K562 (cell line): ENCODE results near the gene GCN1. TPM values are rescaled to one million over a fixed set of nuclear protein-coding genes. Genes with fewer than 3 reads are reported as not detected.

Experiments
- MEIS2 ChIP-seq: fragments of 450-650 bp; IDR thresholded peaks from 2 replicates; pipeline ENCODE4 v1.6.1; 2014; ENCODE audit warnings: mild to moderate bottlenecking; ENCODE audit not compliant: partially characterized antibody
- YBX1 ChIP-seq: fragments of 450-650 bp; IDR thresholded peaks from 2 replicates; pipeline ENCODE4 v1.7.1; 2016; ENCODE audit warnings: mild to moderate bottlenecking
- ZSCAN32 ChIP-seq: fragments of 450-650 bp; formaldehyde crosslinking; IDR thresholded peaks from 2 replicates; pipeline ENCODE4 v1.4.0; 2020; ENCODE audit warnings: mild to moderate bottlenecking, moderate library complexity
- polyA plus RNA-seq, 8 experiments: library from polyadenylated mRNA; depleted of rRNA in 4 of 8; stranded (reverse) in 5 of 8; unstranded in 3 of 8; fragments of >200 nt; fragmentation: Nextera tagmentation in 2 of 8; fragmentation: Illumina TruSeq in 1 of 8; extraction: Ambion mirVana in 2 of 8; extraction: Trizol in 1 of 8; gene quantifications; 2 replicates each; pipeline versions ENCODE4 v1.2.1 to v1.2.3, GENCODE V29; 2011 to 2014; ENCODE audit warnings: inconsistent platforms in 1 of 8, missing spikeins in 1 of 8
- total RNA-seq, 7 experiments: library from RNA; depleted of rRNA in 6 of 7; stranded (reverse); fragments of >200 nt in 6 of 7; fragmentation: Illumina TruSeq in 2 of 7; extraction: Trizol in 2 of 7; gene quantifications; 2 replicates each; pipeline versions ENCODE4 v1.2.1 to v1.2.3, GENCODE V29; 2011 to 2021; ENCODE audit warnings: low replicate concordance in 1 of 7
- TF ChIP-seq, protein P1 (sequence below): fragments of 450-650 bp; IDR thresholded peaks from 2 replicates; pipeline ENCODE4 v1.6.1; 2016; ENCODE audit warnings: mild to moderate bottlenecking, moderate library complexity
- TF ChIP-seq, protein P2 (sequence below): fragments of 450-650 bp; IDR thresholded peaks from 2 replicates; pipeline ENCODE4 v1.6.1; 2016; ENCODE audit warnings: antibody characterized with exemption

The GCN1 gene
- total and polyA plus RNA-seq, 9 of the 15 experiments (the other 6 are each of a cell fraction or from before 2014, with no cell fraction given), result 11.9 to 190 (median 51.7) TPM

DNA sequence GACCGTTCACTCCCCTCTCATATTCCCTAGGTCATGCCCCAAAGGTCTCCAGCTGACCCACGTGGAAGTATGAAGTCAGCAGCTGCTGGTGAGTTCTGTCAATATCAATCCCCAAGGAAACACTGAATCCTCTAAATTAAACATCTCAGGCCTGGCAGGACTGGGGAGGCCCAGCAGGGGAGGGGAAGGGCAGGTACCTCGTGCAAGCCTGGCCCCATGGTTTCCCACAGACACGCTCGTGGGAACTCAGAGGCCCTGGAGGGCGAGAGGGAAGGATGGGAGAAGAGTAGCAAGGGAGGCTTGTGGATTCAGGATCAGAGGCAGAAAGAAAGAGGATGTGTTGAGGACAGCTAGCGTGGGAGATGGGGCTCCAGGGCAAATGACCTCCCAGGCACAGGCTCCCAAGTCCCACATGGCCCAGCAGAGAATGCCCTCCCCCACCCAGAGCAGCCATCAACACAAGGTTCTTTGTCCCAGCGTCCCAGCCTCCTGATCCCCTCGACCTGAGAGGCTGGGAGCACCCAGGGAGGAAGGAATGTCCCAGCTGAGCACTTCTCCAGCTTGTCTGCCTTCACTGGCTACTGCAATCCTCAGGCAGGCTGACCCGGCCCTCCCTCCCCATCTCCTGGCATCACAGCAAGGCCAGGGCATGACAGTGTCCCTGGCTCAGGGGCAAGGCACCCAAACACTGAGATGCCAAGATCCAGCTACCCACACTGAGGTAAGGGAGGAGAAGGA, 26.5 kb upstream of the GCN1 start (continued):
- TF ChIP-seq, protein P1, sequence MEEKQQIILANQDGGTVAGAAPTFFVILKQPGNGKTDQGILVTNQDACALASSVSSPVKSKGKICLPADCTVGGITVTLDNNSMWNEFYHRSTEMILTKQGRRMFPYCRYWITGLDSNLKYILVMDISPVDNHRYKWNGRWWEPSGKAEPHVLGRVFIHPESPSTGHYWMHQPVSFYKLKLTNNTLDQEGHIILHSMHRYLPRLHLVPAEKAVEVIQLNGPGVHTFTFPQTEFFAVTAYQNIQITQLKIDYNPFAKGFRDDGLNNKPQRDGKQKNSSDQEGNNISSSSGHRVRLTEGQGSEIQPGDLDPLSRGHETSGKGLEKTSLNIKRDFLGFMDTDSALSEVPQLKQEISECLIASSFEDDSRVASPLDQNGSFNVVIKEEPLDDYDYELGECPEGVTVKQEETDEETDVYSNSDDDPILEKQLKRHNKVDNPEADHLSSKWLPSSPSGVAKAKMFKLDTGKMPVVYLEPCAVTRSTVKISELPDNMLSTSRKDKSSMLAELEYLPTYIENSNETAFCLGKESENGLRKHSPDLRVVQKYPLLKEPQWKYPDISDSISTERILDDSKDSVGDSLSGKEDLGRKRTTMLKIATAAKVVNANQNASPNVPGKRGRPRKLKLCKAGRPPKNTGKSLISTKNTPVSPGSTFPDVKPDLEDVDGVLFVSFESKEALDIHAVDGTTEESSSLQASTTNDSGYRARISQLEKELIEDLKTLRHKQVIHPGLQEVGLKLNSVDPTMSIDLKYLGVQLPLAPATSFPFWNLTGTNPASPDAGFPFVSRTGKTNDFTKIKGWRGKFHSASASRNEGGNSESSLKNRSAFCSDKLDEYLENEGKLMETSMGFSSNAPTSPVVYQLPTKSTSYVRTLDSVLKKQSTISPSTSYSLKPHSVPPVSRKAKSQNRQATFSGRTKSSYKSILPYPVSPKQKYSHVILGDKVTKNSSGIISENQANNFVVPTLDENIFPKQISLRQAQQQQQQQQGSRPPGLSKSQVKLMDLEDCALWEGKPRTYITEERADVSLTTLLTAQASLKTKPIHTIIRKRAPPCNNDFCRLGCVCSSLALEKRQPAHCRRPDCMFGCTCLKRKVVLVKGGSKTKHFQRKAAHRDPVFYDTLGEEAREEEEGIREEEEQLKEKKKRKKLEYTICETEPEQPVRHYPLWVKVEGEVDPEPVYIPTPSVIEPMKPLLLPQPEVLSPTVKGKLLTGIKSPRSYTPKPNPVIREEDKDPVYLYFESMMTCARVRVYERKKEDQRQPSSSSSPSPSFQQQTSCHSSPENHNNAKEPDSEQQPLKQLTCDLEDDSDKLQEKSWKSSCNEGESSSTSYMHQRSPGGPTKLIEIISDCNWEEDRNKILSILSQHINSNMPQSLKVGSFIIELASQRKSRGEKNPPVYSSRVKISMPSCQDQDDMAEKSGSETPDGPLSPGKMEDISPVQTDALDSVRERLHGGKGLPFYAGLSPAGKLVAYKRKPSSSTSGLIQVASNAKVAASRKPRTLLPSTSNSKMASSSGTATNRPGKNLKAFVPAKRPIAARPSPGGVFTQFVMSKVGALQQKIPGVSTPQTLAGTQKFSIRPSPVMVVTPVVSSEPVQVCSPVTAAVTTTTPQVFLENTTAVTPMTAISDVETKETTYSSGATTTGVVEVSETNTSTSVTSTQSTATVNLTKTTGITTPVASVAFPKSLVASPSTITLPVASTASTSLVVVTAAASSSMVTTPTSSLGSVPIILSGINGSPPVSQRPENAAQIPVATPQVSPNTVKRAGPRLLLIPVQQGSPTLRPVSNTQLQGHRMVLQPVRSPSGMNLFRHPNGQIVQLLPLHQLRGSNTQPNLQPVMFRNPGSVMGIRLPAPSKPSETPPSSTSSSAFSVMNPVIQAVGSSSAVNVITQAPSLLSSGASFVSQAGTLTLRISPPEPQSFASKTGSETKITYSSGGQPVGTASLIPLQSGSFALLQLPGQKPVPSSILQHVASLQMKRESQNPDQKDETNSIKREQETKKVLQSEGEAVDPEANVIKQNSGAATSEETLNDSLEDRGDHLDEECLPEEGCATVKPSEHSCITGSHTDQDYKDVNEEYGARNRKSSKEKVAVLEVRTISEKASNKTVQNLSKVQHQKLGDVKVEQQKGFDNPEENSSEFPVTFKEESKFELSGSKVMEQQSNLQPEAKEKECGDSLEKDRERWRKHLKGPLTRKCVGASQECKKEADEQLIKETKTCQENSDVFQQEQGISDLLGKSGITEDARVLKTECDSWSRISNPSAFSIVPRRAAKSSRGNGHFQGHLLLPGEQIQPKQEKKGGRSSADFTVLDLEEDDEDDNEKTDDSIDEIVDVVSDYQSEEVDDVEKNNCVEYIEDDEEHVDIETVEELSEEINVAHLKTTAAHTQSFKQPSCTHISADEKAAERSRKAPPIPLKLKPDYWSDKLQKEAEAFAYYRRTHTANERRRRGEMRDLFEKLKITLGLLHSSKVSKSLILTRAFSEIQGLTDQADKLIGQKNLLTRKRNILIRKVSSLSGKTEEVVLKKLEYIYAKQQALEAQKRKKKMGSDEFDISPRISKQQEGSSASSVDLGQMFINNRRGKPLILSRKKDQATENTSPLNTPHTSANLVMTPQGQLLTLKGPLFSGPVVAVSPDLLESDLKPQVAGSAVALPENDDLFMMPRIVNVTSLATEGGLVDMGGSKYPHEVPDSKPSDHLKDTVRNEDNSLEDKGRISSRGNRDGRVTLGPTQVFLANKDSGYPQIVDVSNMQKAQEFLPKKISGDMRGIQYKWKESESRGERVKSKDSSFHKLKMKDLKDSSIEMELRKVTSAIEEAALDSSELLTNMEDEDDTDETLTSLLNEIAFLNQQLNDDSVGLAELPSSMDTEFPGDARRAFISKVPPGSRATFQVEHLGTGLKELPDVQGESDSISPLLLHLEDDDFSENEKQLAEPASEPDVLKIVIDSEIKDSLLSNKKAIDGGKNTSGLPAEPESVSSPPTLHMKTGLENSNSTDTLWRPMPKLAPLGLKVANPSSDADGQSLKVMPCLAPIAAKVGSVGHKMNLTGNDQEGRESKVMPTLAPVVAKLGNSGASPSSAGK, result no peak
- TF ChIP-seq ZSCAN32 (CRISPR knock-in tag) (no peak), MEIS2 (no peak), YBX1 (no peak)
- TF ChIP-seq, protein P2, sequence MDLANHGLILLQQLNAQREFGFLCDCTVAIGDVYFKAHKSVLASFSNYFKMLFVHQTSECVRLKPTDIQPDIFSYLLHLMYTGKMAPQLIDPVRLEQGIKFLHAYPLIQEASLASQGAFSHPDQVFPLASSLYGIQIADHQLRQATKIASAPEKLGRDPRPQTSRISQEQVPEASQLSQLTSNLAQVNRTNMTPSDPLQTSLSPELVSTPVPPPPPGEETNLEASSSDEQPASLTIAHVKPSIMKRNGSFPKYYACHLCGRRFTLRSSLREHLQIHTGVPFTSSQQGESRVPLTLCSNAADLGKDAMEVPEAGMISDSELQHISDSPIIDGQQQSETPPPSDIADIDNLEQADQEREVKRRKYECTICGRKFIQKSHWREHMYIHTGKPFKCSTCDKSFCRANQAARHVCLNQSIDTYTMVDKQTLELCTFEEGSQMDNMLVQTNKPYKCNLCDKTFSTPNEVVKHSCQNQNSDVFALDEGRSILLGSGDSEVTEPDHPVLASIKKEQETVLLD, result no peak
